ENCODE results near the gene TMEM108. TPM values are rescaled to one million over a fixed set of nuclear protein-coding genes. Genes with fewer than 3 reads are reported as not detected.

Gene TMEM108
- total RNA-seq, 1 experiment from 2014 or later = not detected

DNA sequence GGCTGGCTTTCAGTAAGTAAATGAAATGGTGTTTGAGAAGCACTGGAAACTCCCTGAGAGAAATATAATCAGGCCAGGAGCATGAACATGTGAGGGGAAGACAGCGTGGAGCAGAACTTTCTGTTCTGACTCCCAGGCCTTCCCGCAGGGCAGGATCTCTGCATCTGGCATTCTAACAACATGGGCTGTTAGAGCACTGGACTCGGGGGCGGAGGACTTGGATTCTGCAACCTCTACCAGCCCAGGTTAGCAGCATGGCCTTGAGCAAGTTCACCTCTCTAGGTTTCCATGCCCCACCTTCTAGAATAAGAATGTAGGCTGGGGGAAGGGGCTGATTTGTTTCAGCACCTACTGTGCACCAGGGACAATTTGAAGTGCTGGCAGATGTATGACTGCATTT lies 349.1 kb downstream of the TMEM108 start:
- H3K36me3 Mint-ChIP-seq (ENCODE audit: insufficient read depth, unreplicated experiment) = no peaks in the 10 kb centered on the region
- Histone ChIP-seq H3K4me1 (no peaks in the 10 kb centered on the region), H3K9me3 (no peaks in the 10 kb centered on the region), H3K27me3 (replicated peaks; ENCODE audit: control insufficient read depth, insufficient read depth, low read length) (no peaks in the 10 kb centered on the region), H3K4me3 (ENCODE audit: low read depth, low read length) (no peak overlapping the region), H3K36me3 (ENCODE audit: control insufficient read depth, insufficient read depth, low read length) (no peaks in the 10 kb centered on the region)
- H3K27ac Mint-ChIP-seq (ENCODE audit: unreplicated experiment) = no peak overlapping the region
- no peak for DNase-seq
- ChIA-PET CTCF (interaction anchor here (0.6 to 1.1 kb wide), 3 partner anchors 8 to 191 kb away, joined by 3 read pairs; no protein-coding TSS in a partner anchor), POLR2A (no interaction called here)
- no peaks in the 10 kb centered on the region for H3K9me3 Mint-ChIP-seq (ENCODE audit: unreplicated experiment)
- TF ChIP-seq, protein P1, sequence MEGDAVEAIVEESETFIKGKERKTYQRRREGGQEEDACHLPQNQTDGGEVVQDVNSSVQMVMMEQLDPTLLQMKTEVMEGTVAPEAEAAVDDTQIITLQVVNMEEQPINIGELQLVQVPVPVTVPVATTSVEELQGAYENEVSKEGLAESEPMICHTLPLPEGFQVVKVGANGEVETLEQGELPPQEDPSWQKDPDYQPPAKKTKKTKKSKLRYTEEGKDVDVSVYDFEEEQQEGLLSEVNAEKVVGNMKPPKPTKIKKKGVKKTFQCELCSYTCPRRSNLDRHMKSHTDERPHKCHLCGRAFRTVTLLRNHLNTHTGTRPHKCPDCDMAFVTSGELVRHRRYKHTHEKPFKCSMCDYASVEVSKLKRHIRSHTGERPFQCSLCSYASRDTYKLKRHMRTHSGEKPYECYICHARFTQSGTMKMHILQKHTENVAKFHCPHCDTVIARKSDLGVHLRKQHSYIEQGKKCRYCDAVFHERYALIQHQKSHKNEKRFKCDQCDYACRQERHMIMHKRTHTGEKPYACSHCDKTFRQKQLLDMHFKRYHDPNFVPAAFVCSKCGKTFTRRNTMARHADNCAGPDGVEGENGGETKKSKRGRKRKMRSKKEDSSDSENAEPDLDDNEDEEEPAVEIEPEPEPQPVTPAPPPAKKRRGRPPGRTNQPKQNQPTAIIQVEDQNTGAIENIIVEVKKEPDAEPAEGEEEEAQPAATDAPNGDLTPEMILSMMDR (IDR thresholded peaks at IDR 0.05; ENCODE audit: insufficient read depth in 1 of 2, low read depth in 1 of 2, low read length in 1 of 2, severe bottlenecking in 1 of 2, unreplicated experiment in 1 of 2) = no peak
- BruUV-seq (replicated peaks) = no TSS peak
- no peaks in the 10 kb centered on the region for H3K4me1 Mint-ChIP-seq (ENCODE audit: low read depth, unreplicated experiment)
- no peaks in the 10 kb centered on the region for H3K27me3 Mint-ChIP-seq (ENCODE audit: insufficient read depth, unreplicated experiment)
- H3K4me3 Mint-ChIP-seq (ENCODE audit: unreplicated experiment) = no peak overlapping the region
- intact Hi-C loops (cut with micrococcal nuclease; ENCODE audit: unreplicated experiment) = loop anchor here (1.0 to 10.0 kb wide), 2 partner anchors 36 to 853 kb away; no protein-coding TSS in a partner anchor

DNA sequence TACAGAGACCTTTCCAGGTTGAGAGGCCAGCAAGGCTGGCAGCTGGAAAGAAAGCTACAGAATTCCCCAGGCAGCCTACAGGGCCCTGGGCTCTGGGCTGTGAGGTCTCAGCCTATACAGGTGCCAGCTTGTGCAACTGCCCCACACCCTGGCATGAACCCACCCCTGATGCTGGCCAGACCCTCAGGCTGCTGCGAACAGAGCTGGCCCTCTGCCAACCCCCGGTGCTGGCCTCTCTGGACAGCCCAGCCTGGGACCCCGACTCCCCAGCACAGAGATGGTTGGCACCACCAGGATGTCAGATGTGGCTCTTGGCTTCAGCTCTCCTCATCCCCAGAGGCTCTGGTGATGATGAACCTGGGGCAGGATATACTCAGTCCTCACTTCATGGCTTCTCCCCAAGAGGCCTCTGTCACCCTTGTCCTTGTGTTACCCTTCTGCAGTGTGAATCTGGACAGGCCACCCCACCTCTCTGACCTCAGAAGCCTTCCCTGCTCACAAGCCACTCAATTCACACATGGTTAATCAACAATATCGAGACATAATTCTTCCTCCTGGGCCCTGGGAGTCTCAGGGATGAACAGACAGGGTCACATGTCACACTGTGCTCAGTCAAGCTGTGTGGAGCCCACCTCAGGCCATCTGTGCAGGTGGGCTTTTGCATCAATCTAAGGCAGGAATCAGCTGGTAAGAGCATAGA lies 350.7 kb downstream of the TMEM108 start:
- no peaks in the 10 kb centered on the region for H3K36me3 ChIP-seq (ENCODE audit: control insufficient read depth, insufficient read depth, low read length)
- CTCF ChIA-PET = no interaction called here
- intact Hi-C loops (cut with micrococcal nuclease; ENCODE audit: unreplicated experiment) = loop anchor here (10.0 kb wide), 1 partner anchor 854 kb away; no protein-coding TSS in a partner anchor
- H3K4me3 Mint-ChIP-seq (ENCODE audit: unreplicated experiment) = no peak overlapping the region
- POLR2A ChIA-PET = no interaction called here
- H3K9me3 Mint-ChIP-seq (ENCODE audit: unreplicated experiment) = no peaks in the 10 kb centered on the region
- no peak overlapping the region for H3K4me3 ChIP-seq (ENCODE audit: low read depth, low read length)
- no peak overlapping the region for H3K27ac Mint-ChIP-seq (ENCODE audit: unreplicated experiment)
- no peaks in the 10 kb centered on the region for H3K4me1 Mint-ChIP-seq (ENCODE audit: low read depth, unreplicated experiment)
- no peaks in the 10 kb centered on the region for H3K36me3 Mint-ChIP-seq (ENCODE audit: insufficient read depth, unreplicated experiment)
- H3K27me3 ChIP-seq (replicated peaks; ENCODE audit: control insufficient read depth, insufficient read depth, low read length) = no peaks in the 10 kb centered on the region; the same call in 1 of the 2 replicates
- TF ChIP-seq, protein P1 (IDR thresholded peaks at IDR 0.05; ENCODE audit: insufficient read depth in 1 of 2, low read depth in 1 of 2, low read length in 1 of 2, severe bottlenecking in 1 of 2, unreplicated experiment in 1 of 2) = no peak
- BruUV-seq (replicated peaks) = no TSS peak
- no peaks in the 10 kb centered on the region for H3K9me3 ChIP-seq
- H3K4me1 ChIP-seq = no peaks in the 10 kb centered on the region
- DNase-seq = no peak
- H3K27me3 Mint-ChIP-seq (ENCODE audit: insufficient read depth, unreplicated experiment) = no peaks in the 10 kb centered on the region

DNA sequence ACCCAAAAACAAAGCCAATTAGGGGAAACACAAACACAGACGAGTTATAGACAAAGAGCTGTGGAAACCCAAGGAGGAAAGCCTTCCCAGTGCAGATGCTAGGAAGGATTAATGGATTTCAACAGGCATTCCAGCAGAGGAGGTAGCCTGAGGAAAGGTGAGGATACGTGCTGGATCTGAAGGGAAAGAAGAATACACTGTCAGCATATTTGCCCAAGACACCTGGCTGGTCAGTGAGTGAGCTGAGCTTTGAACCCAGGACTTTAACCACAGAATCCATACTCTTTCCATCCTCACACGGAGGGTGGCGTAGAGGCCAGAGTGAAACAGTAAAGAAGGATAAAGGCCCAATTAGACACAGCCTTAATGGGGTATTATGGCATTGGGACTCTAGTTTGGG lies 352.5 kb downstream of the TMEM108 start:
- H3K36me3 ChIP-seq (ENCODE audit: control insufficient read depth, insufficient read depth, low read length) = no peaks in the 10 kb centered on the region
- H3K9me3 Mint-ChIP-seq (ENCODE audit: unreplicated experiment) = no peaks in the 10 kb centered on the region
- no peaks in the 10 kb centered on the region for H3K4me1 Mint-ChIP-seq (ENCODE audit: low read depth, unreplicated experiment)
- no peak overlapping the region for H3K27ac Mint-ChIP-seq (ENCODE audit: unreplicated experiment)
- no peaks in the 10 kb centered on the region; the same call in 1 of the 2 replicates for H3K27me3 ChIP-seq (replicated peaks; ENCODE audit: control insufficient read depth, insufficient read depth, low read length)
- H3K4me3 Mint-ChIP-seq (ENCODE audit: unreplicated experiment) = no peak overlapping the region
- BruUV-seq (replicated peaks) = no TSS peak
- intact Hi-C loops (cut with micrococcal nuclease; ENCODE audit: unreplicated experiment) = no loop called here
- no peak for DNase-seq
- H3K4me1 ChIP-seq = no peaks in the 10 kb centered on the region
- H3K9me3 ChIP-seq = no peaks in the 10 kb centered on the region
- CTCF ChIA-PET = no interaction called here
- TF ChIP-seq, protein P1 (IDR thresholded peaks at IDR 0.05; ENCODE audit: insufficient read depth in 1 of 2, low read depth in 1 of 2, low read length in 1 of 2, severe bottlenecking in 1 of 2, unreplicated experiment in 1 of 2) = no peak
- POLR2A ChIA-PET = no interaction called here
- H3K36me3 Mint-ChIP-seq (ENCODE audit: insufficient read depth, unreplicated experiment) = no peaks in the 10 kb centered on the region
- H3K27me3 Mint-ChIP-seq (ENCODE audit: insufficient read depth, unreplicated experiment) = no peaks in the 10 kb centered on the region
- H3K4me3 ChIP-seq (ENCODE audit: low read depth, low read length) = no peak overlapping the region

Measured in Caco-2 (cell line).